ENCODE measurements around the gene MIOS. TPM values are rescaled to one million over a fixed set of nuclear protein-coding genes. Genes with fewer than 3 reads are reported as not detected.

Gene MIOS
- total RNA-seq, 1 donor from 2014 or later: 18.0 TPM

- DNase-seq (ENCODE audit: low read depth in 2 of 2): no peak
These were observed 17.0 kb downstream of the MIOS start for GRCh38 chr7:7583731-7584130.

GRCh38 chr7:7584653-7585052, 18.0 kb downstream of the MIOS start:
- no peak for DNase-seq (ENCODE audit: low read depth in 2 of 2)

- no peak for DNase-seq (ENCODE audit: low read depth in 2 of 2)
These were observed 18.7 kb downstream of the MIOS start for GRCh38 chr7:7585241-7585928.

GRCh38 chr7:7595451-7595850, 28.8 kb downstream of the MIOS start:
- DNase-seq (ENCODE audit: low read depth in 2 of 2): peak; percentile 29 to 39

- no peak for DNase-seq (ENCODE audit: low read depth in 2 of 2)
These were observed 29.5 kb downstream of the MIOS start for GRCh38 chr7:7596176-7596575.

- no peak for DNase-seq (ENCODE audit: low read depth in 2 of 2)
These were observed 40.3 kb downstream of the MIOS start for GRCh38 chr7:7607010-7607409.

- DNase-seq (ENCODE audit: low read depth in 2 of 2): no peak
These were observed 42.6 kb downstream of the MIOS start for GRCh38 chr7:7609330-7609729.

- no peak for DNase-seq (ENCODE audit: low read depth in 2 of 2)
These were observed 45.8 kb downstream of the MIOS start for GRCh38 chr7:7612519-7612918.

- no peak for DNase-seq (ENCODE audit: low read depth in 2 of 2)
These were observed 46.5 kb downstream of the MIOS start for GRCh38 chr7:7613210-7613609.

- no peak for DNase-seq (ENCODE audit: low read depth in 2 of 2)
These were observed 47.5 kb downstream of the MIOS start for GRCh38 chr7:7614018-7614741.

- no peak for DNase-seq (ENCODE audit: low read depth in 2 of 2)
These were observed 50.9 kb downstream of the MIOS start for GRCh38 chr7:7617550-7617949.

GRCh38 chr7:7618410-7618809, 51.7 kb downstream of the MIOS start:
- no peak for DNase-seq (ENCODE audit: low read depth in 2 of 2)

- DNase-seq (ENCODE audit: low read depth in 2 of 2): no peak
These were observed 53.6 kb downstream of the MIOS start for GRCh38 chr7:7620236-7620635.

- DNase-seq (ENCODE audit: low read depth in 2 of 2): no peak
These were observed 54.0 kb downstream of the MIOS start for GRCh38 chr7:7620644-7621210.

GRCh38 chr7:7628476-7628875, 61.8 kb downstream of the MIOS start:
- DNase-seq (ENCODE audit: low read depth in 2 of 2): no peak

- no peak for DNase-seq (ENCODE audit: low read depth in 2 of 2)
These were observed 64.1 kb downstream of the MIOS start for GRCh38 chr7:7630626-7631329.

GRCh38 chr7:7639421-7639820, 72.7 kb downstream of the MIOS start:
- DNase-seq (ENCODE audit: low read depth in 2 of 2): peak in 1 of 2 donors; percentile 2

GRCh38 chr7:7639847-7640220, 73.2 kb downstream of the MIOS start:
- peak in 1 of 2 donors; percentile 33 for DNase-seq (ENCODE audit: low read depth in 2 of 2)

GRCh38 chr7:7640221-7641128, 73.8 kb downstream of the MIOS start, which contains the start of gene UMAD1:
Gene UMAD1, plus strand, starts transcription at chr7:7640752. Its CDS starts 32,620 bp downstream, at chr7:7673372.
- DNase-seq (ENCODE audit: low read depth in 2 of 2): peak; percentile 97 to 99

- no peak for DNase-seq (ENCODE audit: low read depth in 2 of 2)
These were observed 74.5 kb downstream of the MIOS start for GRCh38 chr7:7641129-7641663.

- no peak for DNase-seq (ENCODE audit: low read depth in 2 of 2)
These were observed 75.4 kb downstream of the MIOS start for GRCh38 chr7:7642081-7642480.

All from dermis microvascular lymphatic vessel endothelial cell (primary cell).